Measurements from ENCODE around the gene PLCL1. TPM values are rescaled to one million over a fixed set of nuclear protein-coding genes. Genes with fewer than 3 reads are reported as not detected.

The PLCL1 gene
- total RNA-seq, 1 donor from 2014 or later: 2.0 TPM

- peaks cover 3% of the 10 kb centered on the region for H3K9me3 Mint-ChIP-seq
- no peak for DNase-seq (ENCODE audit: low spot score in 2 of 2, unreplicated experiment in 2 of 2)
- H3K27me3 Mint-ChIP-seq (ENCODE audit: low read depth): peaks cover 24% of the 10 kb centered on the region
- no peak overlapping the region for H3K4me3 Mint-ChIP-seq
- H3K4me1 Mint-ChIP-seq: peaks cover 2% of the 10 kb centered on the region
- H3K36me3 Mint-ChIP-seq: no peaks in the 10 kb centered on the region
- TF ChIP-seq CTCF (IDR thresholded peaks at IDR 0.05; ENCODE audit: unreplicated experiment): no peak
- H3K27ac Mint-ChIP-seq: no peak overlapping the region
Observed at GRCh38 chr2:198042189-198042588, 237.8 kb downstream of the PLCL1 start.

GRCh38 chr2:198044777-198045176 lies 240.4 kb downstream of the PLCL1 start:
- Mint-ChIP-seq H3K9me3 (peaks cover 3% of the 10 kb centered on the region), H3K4me1 (peaks cover 2% of the 10 kb centered on the region), H3K27me3 (ENCODE audit: low read depth) (peaks cover 13% of the 10 kb centered on the region), H3K27ac (no peak overlapping the region), H3K36me3 (no peaks in the 10 kb centered on the region), H3K4me3 (no peak overlapping the region)
- no peak for TF ChIP-seq CTCF (IDR thresholded peaks at IDR 0.05; ENCODE audit: unreplicated experiment)
- no peak for DNase-seq (ENCODE audit: low spot score in 2 of 2, unreplicated experiment in 2 of 2)

- TF ChIP-seq CTCF (IDR thresholded peaks at IDR 0.05; ENCODE audit: unreplicated experiment): no peak
- Mint-ChIP-seq H3K36me3 (no peaks in the 10 kb centered on the region), H3K4me3 (no peak overlapping the region), H3K27ac (no peak overlapping the region), H3K4me1 (peaks cover 4% of the 10 kb centered on the region), H3K27me3 (ENCODE audit: low read depth) (peaks cover 10% of the 10 kb centered on the region), H3K9me3 (peaks cover 3% of the 10 kb centered on the region)
- DNase-seq (ENCODE audit: low spot score in 2 of 2, unreplicated experiment in 2 of 2): no peak
Observed at GRCh38 chr2:198045227-198045626, 240.8 kb downstream of the PLCL1 start.

GRCh38 chr2:198052741-198053140 lies 248.3 kb downstream of the PLCL1 start:
- no peak overlapping the region for H3K4me3 Mint-ChIP-seq
- H3K4me1 Mint-ChIP-seq: peaks cover 8% of the 10 kb centered on the region
- no peaks in the 10 kb centered on the region for H3K9me3 Mint-ChIP-seq
- no peaks in the 10 kb centered on the region for H3K36me3 Mint-ChIP-seq
- DNase-seq (ENCODE audit: low spot score in 2 of 2, unreplicated experiment in 2 of 2): no peak
- peaks cover 34% of the 10 kb centered on the region for H3K27me3 Mint-ChIP-seq (ENCODE audit: low read depth)
- H3K27ac Mint-ChIP-seq: no peak overlapping the region
- TF ChIP-seq CTCF (IDR thresholded peaks at IDR 0.05; ENCODE audit: unreplicated experiment): no peak

GRCh38 chr2:198053148-198053547 lies 248.8 kb downstream of the PLCL1 start:
- no peaks in the 10 kb centered on the region for H3K36me3 Mint-ChIP-seq
- H3K27me3 Mint-ChIP-seq (ENCODE audit: low read depth): peaks cover 36% of the 10 kb centered on the region
- peaks cover 8% of the 10 kb centered on the region for H3K4me1 Mint-ChIP-seq
- no peak for DNase-seq (ENCODE audit: low spot score in 2 of 2, unreplicated experiment in 2 of 2)
- no peak for TF ChIP-seq CTCF (IDR thresholded peaks at IDR 0.05; ENCODE audit: unreplicated experiment)
- H3K27ac Mint-ChIP-seq: no peak overlapping the region
- no peaks in the 10 kb centered on the region for H3K9me3 Mint-ChIP-seq
- H3K4me3 Mint-ChIP-seq: no peak overlapping the region

- H3K27me3 Mint-ChIP-seq (ENCODE audit: low read depth): peaks cover 36% of the 10 kb centered on the region
- no peak for DNase-seq (ENCODE audit: low spot score in 2 of 2, unreplicated experiment in 2 of 2)
Observed at GRCh38 chr2:198053776-198054175, 249.4 kb downstream of the PLCL1 start.

More at GRCh38 chr2:198053776-198054175, 249.4 kb downstream of the PLCL1 start:
- Mint-ChIP-seq H3K9me3 (no peaks in the 10 kb centered on the region), H3K4me1 (peaks cover 8% of the 10 kb centered on the region), H3K27ac (no peak overlapping the region), H3K36me3 (no peaks in the 10 kb centered on the region), H3K4me3 (no peak overlapping the region)
- no peak for TF ChIP-seq CTCF (IDR thresholded peaks at IDR 0.05; ENCODE audit: unreplicated experiment)
